Neutrophil (primary cell): Measurements from ENCODE around the gene FXR2.
"Not testable (repeated sequence)": the region's sequence is repeated elsewhere in the genome, so short reads cannot be mapped to it uniquely, and the experiment has no call there.

Experiments used
- H3K27ac ChIP-seq: fragments of 200-600 bp; sonication (generic); 2 replicates; pipeline ENCODE4 v1.5.1; 2016; ENCODE audit warnings: mild to moderate bottlenecking, moderate library complexity
- H3K27me3 ChIP-seq: fragments of 200-600 bp; sonication (generic); 2 replicates; pipeline ENCODE4 v1.6.0; 2016; ENCODE audit warnings: mild to moderate bottlenecking
- H3K36me3 ChIP-seq: fragments of 200-600 bp; sonication (generic); 2 replicates; pipeline ENCODE4 v1.5.1; 2017
- H3K4me1 ChIP-seq, 2 experiments: fragments of 200-600 bp in 1 of 2; sonication (generic) in 1 of 2; 1 replicate in 1 of 2; 2 replicates in 1 of 2; pipeline versions ENCODE4 v1.5.1 to v1.6.1; 2013 to 2016; ENCODE audit warnings: low read depth in 1 of 2, low read length in 1 of 2, mild to moderate bottlenecking in 1 of 2, moderate library complexity in 1 of 2; ENCODE audit not compliant: control insufficient read depth in 1 of 2, insufficient read depth in 1 of 2
- H3K4me3 ChIP-seq, 2 experiments: fragments of 200-600 bp in 1 of 2; sonication (generic) in 1 of 2; 1 replicate in 1 of 2; 2 replicates in 1 of 2; pipeline ENCODE4 v1.5.1; 2013 to 2016; ENCODE audit warnings: low read depth in 1 of 2, low read length in 1 of 2, mild to moderate bottlenecking in 1 of 2, moderate library complexity in 1 of 2
- H3K9me3 ChIP-seq: fragments of 200-600 bp; sonication (generic); 2 replicates; pipeline ENCODE4 v1.5.1; 2016
- CTCF ChIP-seq: fragments of 200-600 bp; sonication (generic); IDR thresholded peaks from 2 replicates; pipeline ENCODE4 v1.5.1; 2016; ENCODE audit warnings: antibody characterized with exemption

The FXR2 gene

GRCh38 chr17:7646457-7646856, 31.8 kb upstream of the FXR2 start:
- Histone ChIP-seq H3K36me3 (no peaks in the 10 kb centered on the region), H3K4me1 (peaks cover 10 to 13% of the 10 kb centered on the region in 2 experiments), H3K9me3 (no peaks in the 10 kb centered on the region), H3K4me3 (no peak overlapping the region), H3K27me3 (peaks cover 67% of the 10 kb centered on the region), H3K27ac (no peak overlapping the region)
- no peak for TF ChIP-seq CTCF

- Histone ChIP-seq H3K36me3 (no peaks in the 10 kb centered on the region), H3K4me1 (peaks cover 0 to 8% of the 10 kb centered on the region in 2 experiments), H3K4me3 (no peak overlapping the region), H3K27ac (no peak overlapping the region), H3K9me3 (no peaks in the 10 kb centered on the region), H3K27me3 (peaks cover 51% of the 10 kb centered on the region)
- no peak for TF ChIP-seq CTCF
These were observed 30.1 kb upstream of the FXR2 start for GRCh38 chr17:7644775-7645174.

- H3K27me3 ChIP-seq, result peaks cover 21% of the 10 kb centered on the region
- H3K9me3 ChIP-seq, H3K27ac ChIP-seq, H3K4me1 ChIP-seq, H3K4me3 ChIP-seq, H3K36me3 ChIP-seq: not testable (repeated sequence)
These were observed 26.9 kb upstream of the FXR2 start for GRCh38 chr17:7641635-7642034.

GRCh38 chr17:7640783-7641182, 26.1 kb upstream of the FXR2 start:
- H3K9me3 ChIP-seq, result no peaks in the 10 kb centered on the region
- no peak for TF ChIP-seq CTCF
- no peaks in the 10 kb centered on the region for H3K4me1 ChIP-seq
- H3K36me3 ChIP-seq, result no peaks in the 10 kb centered on the region
- no peak overlapping the region for H3K27ac ChIP-seq
- H3K4me3 ChIP-seq, result no peak overlapping the region
- peaks cover 12% of the 10 kb centered on the region for H3K27me3 ChIP-seq

GRCh38 chr17:7636163-7636562, 21.5 kb upstream of the FXR2 start:
- Histone ChIP-seq H3K4me3 (no peak overlapping the region), H3K9me3 (no peaks in the 10 kb centered on the region), H3K36me3 (no peaks in the 10 kb centered on the region), H3K4me1 (no peaks in the 10 kb centered on the region), H3K27ac (no peak overlapping the region), H3K27me3 (peaks cover 11% of the 10 kb centered on the region)
- no peak for TF ChIP-seq CTCF

GRCh38 chr17:7634384-7634783, 19.7 kb upstream of the FXR2 start:
- H3K27ac ChIP-seq, result no peak overlapping the region
- H3K9me3 ChIP-seq, result no peaks in the 10 kb centered on the region
- peaks cover 11% of the 10 kb centered on the region for H3K27me3 ChIP-seq
- no peak overlapping the region for H3K4me3 ChIP-seq
- no peaks in the 10 kb centered on the region for H3K36me3 ChIP-seq
- H3K4me1 ChIP-seq, result no peaks in the 10 kb centered on the region
- TF ChIP-seq CTCF, result no peak
